ENCODE results near the gene ZDHHC14.

The ZDHHC14 gene

DNA sequence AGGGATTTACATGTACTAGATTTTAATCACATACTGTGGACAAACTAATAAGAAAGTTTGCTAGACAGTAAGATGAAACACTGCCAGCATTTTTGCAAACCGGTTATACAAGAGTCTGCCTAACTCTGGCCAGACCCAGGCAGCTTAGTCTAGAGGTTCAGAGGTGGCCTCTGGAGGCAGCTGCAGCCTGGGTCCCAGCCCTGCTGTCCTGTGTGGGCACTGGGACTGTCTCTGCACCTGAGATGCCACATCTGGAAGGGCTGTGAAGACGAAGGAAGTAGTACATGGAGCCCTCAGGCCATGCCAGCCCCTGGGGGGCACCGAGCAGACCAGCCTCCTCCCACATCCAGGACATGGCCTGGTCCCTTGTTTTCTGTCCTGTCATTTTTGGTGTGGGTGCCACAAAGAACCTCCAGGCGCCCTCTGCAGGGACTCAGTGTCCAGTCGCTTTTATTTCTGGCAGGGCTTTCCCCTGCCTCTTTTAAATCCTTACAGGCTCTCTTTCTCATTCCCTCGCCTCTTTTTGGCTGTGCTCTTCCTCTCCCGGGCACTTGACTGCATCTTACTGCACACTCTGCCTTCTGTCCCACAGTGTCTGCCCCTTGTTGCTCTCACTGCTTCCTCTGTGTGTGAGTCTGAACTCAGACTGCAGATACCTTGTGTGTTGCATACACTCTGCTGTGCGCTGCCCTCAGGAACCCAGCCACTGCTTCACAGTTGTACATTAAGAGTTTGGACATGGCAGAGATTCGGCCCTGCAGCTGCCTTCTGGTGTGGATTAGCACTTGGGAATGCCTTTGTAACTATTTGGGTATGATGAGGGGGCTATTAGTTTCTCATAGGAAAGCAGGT, 216.7 kb downstream of the ZDHHC14 start:
- H3K9me3 ChIP-seq (ENCODE audit: severe bottlenecking): no peaks in the 10 kb centered on the region
- H3K36me3 ChIP-seq: no peaks in the 10 kb centered on the region
- 0 out of 2 replicates have a peak overlapping the region, but pooled peaks have one; percentile 26 for H3K27ac ChIP-seq
- H3K27me3 ChIP-seq (ENCODE audit: insufficient read depth, low read depth, severe bottlenecking): no peaks in the 10 kb centered on the region
- no peak overlapping the region for H3K4me3 ChIP-seq (ENCODE audit: low read depth, low read length)
- TF ChIP-seq, protein P1, sequence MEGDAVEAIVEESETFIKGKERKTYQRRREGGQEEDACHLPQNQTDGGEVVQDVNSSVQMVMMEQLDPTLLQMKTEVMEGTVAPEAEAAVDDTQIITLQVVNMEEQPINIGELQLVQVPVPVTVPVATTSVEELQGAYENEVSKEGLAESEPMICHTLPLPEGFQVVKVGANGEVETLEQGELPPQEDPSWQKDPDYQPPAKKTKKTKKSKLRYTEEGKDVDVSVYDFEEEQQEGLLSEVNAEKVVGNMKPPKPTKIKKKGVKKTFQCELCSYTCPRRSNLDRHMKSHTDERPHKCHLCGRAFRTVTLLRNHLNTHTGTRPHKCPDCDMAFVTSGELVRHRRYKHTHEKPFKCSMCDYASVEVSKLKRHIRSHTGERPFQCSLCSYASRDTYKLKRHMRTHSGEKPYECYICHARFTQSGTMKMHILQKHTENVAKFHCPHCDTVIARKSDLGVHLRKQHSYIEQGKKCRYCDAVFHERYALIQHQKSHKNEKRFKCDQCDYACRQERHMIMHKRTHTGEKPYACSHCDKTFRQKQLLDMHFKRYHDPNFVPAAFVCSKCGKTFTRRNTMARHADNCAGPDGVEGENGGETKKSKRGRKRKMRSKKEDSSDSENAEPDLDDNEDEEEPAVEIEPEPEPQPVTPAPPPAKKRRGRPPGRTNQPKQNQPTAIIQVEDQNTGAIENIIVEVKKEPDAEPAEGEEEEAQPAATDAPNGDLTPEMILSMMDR (IDR thresholded peaks at IDR 0.05; ENCODE audit: low read depth, low read length): peak; percentile 79
- peak; percentile 57 for DNase-seq

DNA sequence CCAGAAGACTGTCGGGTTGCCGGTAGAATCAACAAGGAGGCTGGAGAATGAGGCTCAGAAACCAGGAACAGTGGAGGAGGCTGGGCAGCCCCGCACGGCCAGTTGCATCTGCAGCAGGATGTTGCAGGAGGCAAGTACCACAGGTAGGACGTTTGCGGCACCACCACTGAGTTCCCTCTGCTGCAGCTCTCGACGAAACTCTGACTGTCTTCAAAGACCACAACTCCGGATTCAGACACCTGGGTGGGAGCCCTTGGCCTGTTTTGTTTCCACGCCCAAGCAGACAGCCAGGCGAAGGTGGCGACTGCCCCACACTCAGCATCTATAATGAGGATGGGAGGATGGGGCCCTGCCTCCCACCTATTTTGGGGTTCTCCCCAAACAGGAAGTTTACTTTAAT, 218.2 kb downstream of the ZDHHC14 start:
- no peak overlapping the region for H3K27ac ChIP-seq
- TF ChIP-seq, protein P1 (IDR thresholded peaks at IDR 0.05; ENCODE audit: low read depth, low read length): no peak
- no peak overlapping the region for H3K4me3 ChIP-seq (ENCODE audit: low read depth, low read length)
- no peak for DNase-seq
- no peaks in the 10 kb centered on the region for H3K27me3 ChIP-seq (ENCODE audit: insufficient read depth, low read depth, severe bottlenecking)
- H3K9me3 ChIP-seq (ENCODE audit: severe bottlenecking): no peaks in the 10 kb centered on the region
- H3K36me3 ChIP-seq: no peaks in the 10 kb centered on the region

DNA sequence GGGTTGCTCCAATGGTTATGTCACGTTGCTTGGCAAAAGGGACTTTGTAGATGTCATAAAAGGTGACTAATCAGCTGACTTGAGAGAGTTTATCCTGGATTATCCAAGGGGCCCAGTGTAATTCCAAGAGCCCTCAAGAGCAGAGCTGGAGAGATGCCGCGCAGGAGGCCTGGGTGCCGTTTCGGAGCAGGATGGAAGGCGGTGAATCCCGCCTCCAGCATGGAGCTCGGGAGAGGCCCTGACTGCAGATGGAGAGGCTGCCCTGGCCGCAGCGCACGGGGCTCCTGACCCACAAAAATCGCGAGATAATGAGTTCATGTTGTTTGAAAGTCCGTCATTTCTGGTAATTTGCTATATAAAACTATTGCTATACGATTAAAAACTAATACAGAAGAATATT, 219.8 kb downstream of the ZDHHC14 start:
- Histone ChIP-seq H3K36me3 (no peaks in the 10 kb centered on the region), H3K27me3 (ENCODE audit: insufficient read depth, low read depth, severe bottlenecking) (no peaks in the 10 kb centered on the region), H3K9me3 (ENCODE audit: severe bottlenecking) (no peaks in the 10 kb centered on the region), H3K4me3 (ENCODE audit: low read depth, low read length) (peak overlapping the region; percentile 14; the same call in 1 of the 2 replicates), H3K27ac (peak overlapping the region; percentile 37)
- peak; percentile 91 for DNase-seq
- TF ChIP-seq, protein P1 (IDR thresholded peaks at IDR 0.05; ENCODE audit: low read depth, low read length): no peak

DNA sequence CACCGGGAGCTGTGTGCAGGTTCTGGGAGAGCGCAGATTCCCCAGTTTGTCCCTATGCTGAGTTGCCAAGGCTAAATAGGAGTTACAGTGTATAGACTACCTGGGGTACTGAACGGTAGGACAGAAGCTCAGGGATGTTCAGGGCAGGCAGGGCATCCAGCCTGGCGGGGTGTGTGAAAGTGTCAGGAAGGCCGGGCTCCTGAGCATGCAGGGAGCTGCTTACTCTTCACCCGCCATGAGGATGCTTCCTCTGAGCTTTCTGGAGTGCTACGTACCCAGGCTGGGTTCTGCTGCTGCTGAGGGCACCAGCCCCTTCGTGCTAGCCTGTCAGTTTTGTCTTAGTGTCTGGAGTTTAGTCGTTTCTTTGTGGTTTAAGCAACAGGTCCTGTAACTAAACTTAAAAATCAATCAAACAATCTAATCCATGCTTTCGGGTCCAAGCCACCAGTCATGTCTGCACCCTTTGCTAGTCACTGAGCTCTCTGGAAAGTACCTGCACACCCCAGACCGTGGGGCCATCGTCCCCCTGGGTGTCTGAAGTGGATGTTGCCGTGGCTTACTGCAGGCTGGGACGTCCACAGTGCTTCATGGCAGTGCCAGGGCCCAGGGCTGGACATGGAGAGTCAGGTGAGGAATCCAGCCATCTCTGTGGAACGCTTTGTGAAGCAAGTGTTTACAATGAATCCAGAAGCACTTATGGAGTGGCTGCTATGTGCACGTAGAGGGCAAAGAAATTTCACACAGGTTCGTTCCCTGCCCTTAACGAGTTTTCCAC, 221.7 kb downstream of the ZDHHC14 start:
- Histone ChIP-seq H3K4me3 (ENCODE audit: low read depth, low read length) (no peak overlapping the region), H3K36me3 (no peaks in the 10 kb centered on the region), H3K9me3 (ENCODE audit: severe bottlenecking) (no peaks in the 10 kb centered on the region), H3K27ac (no peak overlapping the region), H3K27me3 (ENCODE audit: insufficient read depth, low read depth, severe bottlenecking) (no peaks in the 10 kb centered on the region)
- no peak for DNase-seq
- TF ChIP-seq, protein P1 (IDR thresholded peaks at IDR 0.05; ENCODE audit: low read depth, low read length): no peak

DNA sequence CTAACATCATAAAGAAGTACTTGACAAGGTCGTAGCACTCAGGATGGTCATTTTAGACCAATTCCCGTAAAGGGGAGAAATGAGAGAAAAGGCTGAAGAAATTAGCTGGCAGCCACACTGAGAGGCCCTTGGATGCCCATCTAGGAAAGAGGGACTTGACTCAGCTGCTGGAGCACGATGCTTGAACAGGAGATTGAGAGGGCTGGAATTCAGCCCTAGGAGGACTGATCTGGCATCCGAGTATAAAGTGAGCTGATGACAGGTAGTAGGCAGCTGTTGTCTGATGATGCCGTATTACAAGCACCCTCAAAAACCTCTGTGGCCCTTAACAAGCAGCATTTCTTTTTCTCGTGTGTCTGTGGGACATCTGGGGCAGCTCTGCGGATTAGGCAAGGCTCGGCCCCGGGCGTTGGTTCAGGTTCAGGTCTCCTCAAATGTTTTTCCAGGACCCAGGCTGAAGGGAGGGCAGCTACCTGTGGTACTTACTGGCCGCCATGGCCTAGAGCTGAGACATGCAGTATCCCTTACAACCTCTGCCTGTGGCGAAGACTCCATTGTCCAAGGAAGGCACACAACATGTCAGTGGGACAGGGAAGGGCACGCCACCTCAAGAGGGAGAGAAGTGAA, 222.4 kb downstream of the ZDHHC14 start:
- no peak for DNase-seq
- H3K9me3 ChIP-seq (ENCODE audit: severe bottlenecking): no peaks in the 10 kb centered on the region
- no peak overlapping the region for H3K27ac ChIP-seq
- no peaks in the 10 kb centered on the region for H3K36me3 ChIP-seq
- no peak overlapping the region for H3K4me3 ChIP-seq (ENCODE audit: low read depth, low read length)
- H3K27me3 ChIP-seq (ENCODE audit: insufficient read depth, low read depth, severe bottlenecking): no peaks in the 10 kb centered on the region
- TF ChIP-seq, protein P1 (IDR thresholded peaks at IDR 0.05; ENCODE audit: low read depth, low read length): no peak
